Right renal cortex interstitium (tissue), 3 donors: Measurements from ENCODE around the gene CENPO. TPM values are rescaled to one million over a fixed set of nuclear protein-coding genes. Genes with fewer than 3 reads are reported as not detected.

Experiments used
- DNase-seq, 3 donors: peaks; one replicate each; pipeline ENCODE4 v3.0.0-alpha.2; 2013; ENCODE audit warnings: low read depth in 3 of 3, low spot score in 2 of 3
- polyA plus RNA-seq, 3 donors: library from polyadenylated mRNA; unstranded; fragments of 120-200 nt; gene quantifications; one replicate each; pipeline ENCODE4 v1.2.1, GENCODE V29; 2013; ENCODE audit not compliant: insufficient read length in 3 of 3

The CENPO gene
- polyA plus RNA-seq, 3 donors = 19.9 to 21.6 (median 20.7) TPM

DNA sequence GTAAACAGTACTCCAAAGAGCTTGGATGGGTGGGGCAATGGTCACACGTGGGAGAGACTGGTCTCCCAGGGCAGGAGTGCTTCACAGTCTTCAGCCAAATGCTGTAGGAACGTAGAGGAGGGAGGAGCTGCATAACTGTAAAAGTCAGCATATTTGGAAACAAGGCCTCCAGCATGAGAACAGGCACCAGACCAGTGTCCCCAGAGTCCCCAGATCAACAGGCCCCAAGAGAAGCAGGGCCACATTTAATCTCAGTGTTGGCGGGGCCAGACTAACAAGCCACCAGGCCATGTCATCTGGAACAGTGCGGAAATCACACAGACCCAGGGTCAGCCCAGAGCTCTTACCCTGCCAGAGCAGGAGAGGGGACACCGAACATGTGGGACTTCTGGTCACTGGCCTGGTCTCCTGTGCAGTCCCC is 63.6 kb downstream of the CENPO start:
- no peak for DNase-seq

DNA sequence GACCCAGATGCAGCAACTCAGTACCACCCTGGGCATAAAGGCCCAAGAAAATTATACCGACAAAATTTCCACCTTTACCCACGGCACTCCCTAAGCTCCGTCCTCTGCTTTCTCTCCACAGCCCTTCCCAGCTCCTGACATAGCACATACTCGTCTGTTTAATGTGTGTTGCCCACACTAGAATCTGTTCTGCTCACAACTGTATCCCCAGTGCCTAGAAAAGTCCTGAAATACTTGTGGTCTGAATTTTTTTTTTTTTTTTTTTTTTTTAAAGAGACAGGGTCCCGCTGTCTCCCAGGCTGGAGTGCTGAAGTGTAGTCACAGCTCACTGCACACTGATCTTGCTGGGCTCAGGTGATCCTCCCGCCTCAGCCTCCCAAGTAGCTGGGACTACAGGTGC is 64.5 kb downstream of the CENPO start:
- DNase-seq = no peak

GRCh38 chr2:24858996-24859395 is 65.8 kb downstream of the CENPO start:
- no peak for DNase-seq

GRCh38 chr2:24859968-24860600 is 66.9 kb downstream of the CENPO start:
- no peak for DNase-seq

DNA sequence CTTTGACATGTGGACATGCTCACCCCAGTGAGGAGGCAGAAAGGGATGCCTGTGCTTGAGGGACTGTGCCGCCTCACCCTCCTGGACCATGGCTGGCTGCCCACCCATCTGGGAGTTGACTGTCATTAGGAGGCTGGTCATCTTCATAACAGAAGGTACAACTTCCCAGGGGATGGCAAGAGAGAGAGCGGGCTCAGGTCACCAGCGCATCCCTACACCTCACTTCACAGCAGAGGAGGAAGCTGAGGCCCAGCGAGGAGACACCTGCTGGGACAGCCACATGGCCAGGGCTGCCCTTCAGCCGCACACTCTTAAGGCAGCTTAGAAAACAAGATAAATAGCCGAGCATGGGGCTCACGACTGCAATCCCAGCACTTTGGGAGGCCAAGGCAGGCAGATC is 67.4 kb downstream of the CENPO start:
- DNase-seq = no peak

DNA sequence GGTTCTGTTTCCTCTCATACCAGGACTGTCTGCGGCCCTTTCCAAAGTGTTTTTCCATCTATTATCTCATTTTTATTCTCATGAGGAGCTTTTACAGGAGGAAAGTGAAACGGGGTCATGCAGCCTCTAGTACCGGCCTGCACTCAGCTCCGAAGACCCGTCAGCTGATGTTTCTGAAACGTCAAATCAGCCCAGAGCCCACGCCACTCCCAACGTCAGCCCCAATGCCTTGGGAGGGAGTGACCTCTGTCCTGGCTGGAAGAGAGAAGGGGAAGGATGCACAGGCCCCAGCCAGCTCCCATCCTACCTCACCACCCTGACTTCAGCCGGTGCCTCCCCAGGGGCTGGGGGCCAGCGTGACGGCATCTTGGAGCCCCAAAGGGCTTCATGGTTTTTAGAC is 68.3 kb downstream of the CENPO start:
- no peak for DNase-seq

DNA sequence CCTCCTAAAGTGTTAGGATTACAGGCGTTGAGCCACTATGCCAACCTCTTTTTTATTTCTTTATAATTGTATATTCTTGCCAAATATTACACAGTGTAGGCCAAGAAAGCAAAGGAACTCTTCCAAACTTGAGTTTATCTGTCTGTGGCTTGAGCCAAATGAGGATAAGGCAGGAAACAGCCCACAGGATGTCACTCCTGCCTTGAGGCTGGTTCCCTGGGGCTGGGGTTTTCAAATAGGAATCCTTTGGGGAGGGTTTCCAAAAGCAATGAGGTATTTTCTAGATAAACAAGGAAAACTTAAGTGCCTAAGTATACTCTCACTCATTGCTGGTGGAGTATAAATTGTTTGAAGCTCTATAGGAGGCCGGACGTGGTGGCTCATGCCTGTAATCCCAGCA is 70.4 kb downstream of the CENPO start:
- DNase-seq = no peak

- no peak for DNase-seq
These were observed 73.7 kb downstream of the CENPO start for GRCh38 chr2:24866946-24867345.

DNA sequence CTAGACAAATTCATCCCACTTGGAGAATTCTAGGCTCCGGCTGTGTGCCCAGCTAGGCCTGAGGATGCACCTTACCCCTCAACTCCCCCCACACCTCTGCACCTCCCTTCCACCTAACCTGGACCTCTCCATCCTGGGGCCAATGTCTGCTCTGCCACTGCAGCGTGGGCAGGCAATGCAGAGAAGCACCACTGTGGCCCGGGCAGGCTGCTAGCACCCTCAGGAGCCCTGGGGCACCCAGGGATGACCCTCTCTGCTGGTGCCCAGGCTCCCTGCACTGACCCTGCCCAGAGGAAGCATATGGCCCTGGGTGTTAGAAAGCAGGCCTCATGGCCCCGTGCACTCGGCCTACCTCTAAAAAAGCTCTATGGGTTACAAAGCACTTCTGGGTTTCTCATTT is 77.2 kb downstream of the CENPO start:
- DNase-seq = no peak

DNA sequence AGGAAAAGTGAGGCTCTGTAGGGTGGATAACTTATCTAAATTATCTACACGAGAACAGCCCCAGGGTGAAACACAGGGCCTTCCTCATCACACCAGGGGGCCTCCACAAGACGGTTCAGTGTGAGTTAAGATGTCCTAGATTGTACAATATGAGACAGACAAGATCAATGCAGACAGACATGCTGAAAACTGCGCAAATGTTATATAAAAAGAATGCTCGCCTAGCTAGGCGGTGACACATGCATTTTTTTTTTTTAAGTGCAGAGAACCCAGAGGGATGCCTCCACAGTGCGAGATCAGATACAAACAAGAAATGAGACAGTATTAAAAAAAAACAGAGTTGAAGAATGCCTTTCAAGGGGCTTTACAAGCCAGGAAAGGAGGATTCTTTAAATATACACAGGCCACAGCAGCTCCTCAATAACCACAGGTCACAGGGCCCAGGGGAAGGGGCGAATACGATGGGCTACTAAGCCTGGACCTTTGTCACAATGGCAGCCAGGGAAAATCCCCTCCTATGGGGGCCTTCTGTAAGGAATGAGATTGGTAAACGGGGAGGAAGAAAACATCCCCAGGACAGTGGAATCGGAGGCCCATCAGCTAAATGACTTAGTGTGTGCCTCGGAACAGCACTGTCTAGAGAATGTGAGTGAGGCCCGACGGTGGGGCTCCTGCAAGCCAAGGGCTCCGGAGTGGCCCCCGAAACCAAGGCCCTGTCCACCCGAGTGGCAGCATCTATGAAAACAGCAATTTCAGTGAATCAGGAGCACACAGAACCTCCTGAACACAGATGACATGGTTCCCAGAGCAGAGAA is 77.9 kb downstream of the CENPO start:
- no peak for DNase-seq

GRCh38 chr2:24871852-24872333 is 78.7 kb downstream of the CENPO start:
- no peak for DNase-seq

Other genes starting within 250 kb of the CENPO start
- 10 to 100 TPM; 34.9 to 44.4 (median 42.9) TPM for gene PTRHD1, start within 50 bp of the CENPO start, polyA plus RNA-seq
- gene ADCY3, start 126.8 kb downstream of the CENPO start, polyA plus RNA-seq = 10 to 100 TPM; 22.8 to 25.4 (median 24.3) TPM
- 10 to 100 TPM in 1 of 3 donors, 1 to 10 TPM in 2; 7.1 to 10.5 (median 10.0) TPM for gene DNAJC27, start 178.5 kb downstream of the CENPO start, polyA plus RNA-seq
- gene EFR3B, start 248.7 kb downstream of the CENPO start, polyA plus RNA-seq = 1 to 10 TPM; 5.2 to 6.2 (median 5.7) TPM